ENCODE data around the gene HOXB4.

Gene HOXB4

DNA sequence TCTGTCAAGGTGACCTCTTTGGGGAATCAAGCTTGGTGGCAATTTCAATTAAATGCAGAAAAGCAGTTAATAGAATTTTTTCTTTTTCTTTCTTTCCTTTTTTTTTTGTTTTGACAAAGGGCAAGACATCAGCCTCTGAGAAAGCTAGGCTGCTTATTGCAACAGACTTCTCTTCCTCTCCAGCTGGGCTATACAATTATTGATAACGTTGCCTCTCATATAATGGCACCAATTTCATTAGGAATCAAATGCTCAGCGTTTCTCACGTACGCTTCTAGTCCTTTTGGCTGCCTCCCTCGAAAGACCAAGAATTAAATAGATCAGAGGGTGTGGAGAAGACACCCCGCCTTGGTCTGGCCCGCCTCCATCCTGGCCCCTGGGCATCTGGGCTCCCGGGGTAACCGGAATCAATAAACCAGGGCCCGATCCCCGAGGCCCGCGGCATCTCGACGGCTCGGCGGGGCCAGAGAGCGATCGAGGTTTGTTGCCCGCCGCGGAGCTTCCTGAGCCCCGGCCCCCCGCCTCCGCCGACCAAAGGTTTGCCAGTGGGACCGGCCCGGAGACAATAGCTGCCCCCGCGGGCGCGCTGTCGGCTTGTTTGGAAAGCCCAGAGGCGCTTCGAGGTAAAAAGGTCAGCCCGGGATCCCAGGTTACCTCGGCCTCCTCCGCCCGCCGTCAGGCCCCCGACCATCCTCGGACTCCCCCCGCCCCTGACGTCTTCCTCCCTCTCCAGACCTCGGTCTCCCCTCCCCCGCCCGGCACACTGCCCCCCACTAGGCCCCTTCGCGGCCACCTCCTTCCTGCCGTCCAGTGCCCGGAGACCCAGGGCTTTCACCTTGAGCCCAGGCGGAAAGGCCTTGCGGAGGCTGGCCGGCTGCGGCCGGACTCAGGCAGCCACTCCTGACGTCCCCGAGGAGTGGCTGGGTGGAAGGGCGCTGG is 51.3 kb downstream of the HOXB4 start:
- no peak for DNase-seq
